Endothelial cell (in vitro differentiated cells): ENCODE data around the gene VDR. TPM values are rescaled to one million over a fixed set of nuclear protein-coding genes. Genes with fewer than 3 reads are reported as not detected.

Source experiments
- DNase-seq: peaks from one replicate; pipeline ENCODE4 v3.0.0; 2021; ENCODE audit warnings: low spot score
- H3K27ac Mint-ChIP-seq: one replicate; pipeline ENCODE4 v1.8.0; 2021; ENCODE audit warnings: mixed read lengths, inconsistent platforms; ENCODE audit not compliant: unreplicated experiment
- H3K27me3 Mint-ChIP-seq: one replicate; pipeline ENCODE4 v1.8.0; 2021; ENCODE audit warnings: mild to moderate bottlenecking, moderate library complexity, mixed read lengths, inconsistent platforms; ENCODE audit not compliant: unreplicated experiment
- H3K36me3 Mint-ChIP-seq: one replicate; pipeline ENCODE4 v1.8.0; 2021; ENCODE audit warnings: mild to moderate bottlenecking, low read depth, mixed read lengths, inconsistent platforms; ENCODE audit not compliant: unreplicated experiment
- H3K4me1 Mint-ChIP-seq: one replicate; pipeline ENCODE4 v1.8.0; 2021; ENCODE audit warnings: mild to moderate bottlenecking, mixed read lengths, inconsistent platforms; ENCODE audit not compliant: unreplicated experiment
- H3K4me3 Mint-ChIP-seq: one replicate; pipeline ENCODE4 v1.8.0; 2021; ENCODE audit warnings: mild to moderate bottlenecking, mixed read lengths, inconsistent platforms; ENCODE audit not compliant: unreplicated experiment
- H3K9me3 Mint-ChIP-seq: one replicate; pipeline ENCODE4 v1.8.0; 2021; ENCODE audit warnings: mixed read lengths, inconsistent platforms; ENCODE audit not compliant: unreplicated experiment
- total RNA-seq: library from RNA; stranded (reverse); fragmentation: NEBNext Ultra II Directional; extraction: Animal tissue kit (Norgen Biotek cat#: 25700); gene quantifications from one replicate; pipeline ENCODE4 v1.2.1, GENCODE V29; 2021; ENCODE audit not compliant: unreplicated experiment
- TF ChIP-seq, protein P1 (sequence below): fragments of 200-600 bp; sonication (generic); IDR thresholded peaks from one replicate; pipeline ENCODE4 v1.5.0; 2021; ENCODE audit warnings: antibody characterized with exemption; ENCODE audit not compliant: unreplicated experiment

Gene VDR
- total RNA-seq, 1 donor from 2014 or later: 2.3 TPM

- no peak overlapping the region for H3K4me3 Mint-ChIP-seq
- TF ChIP-seq, protein P1, sequence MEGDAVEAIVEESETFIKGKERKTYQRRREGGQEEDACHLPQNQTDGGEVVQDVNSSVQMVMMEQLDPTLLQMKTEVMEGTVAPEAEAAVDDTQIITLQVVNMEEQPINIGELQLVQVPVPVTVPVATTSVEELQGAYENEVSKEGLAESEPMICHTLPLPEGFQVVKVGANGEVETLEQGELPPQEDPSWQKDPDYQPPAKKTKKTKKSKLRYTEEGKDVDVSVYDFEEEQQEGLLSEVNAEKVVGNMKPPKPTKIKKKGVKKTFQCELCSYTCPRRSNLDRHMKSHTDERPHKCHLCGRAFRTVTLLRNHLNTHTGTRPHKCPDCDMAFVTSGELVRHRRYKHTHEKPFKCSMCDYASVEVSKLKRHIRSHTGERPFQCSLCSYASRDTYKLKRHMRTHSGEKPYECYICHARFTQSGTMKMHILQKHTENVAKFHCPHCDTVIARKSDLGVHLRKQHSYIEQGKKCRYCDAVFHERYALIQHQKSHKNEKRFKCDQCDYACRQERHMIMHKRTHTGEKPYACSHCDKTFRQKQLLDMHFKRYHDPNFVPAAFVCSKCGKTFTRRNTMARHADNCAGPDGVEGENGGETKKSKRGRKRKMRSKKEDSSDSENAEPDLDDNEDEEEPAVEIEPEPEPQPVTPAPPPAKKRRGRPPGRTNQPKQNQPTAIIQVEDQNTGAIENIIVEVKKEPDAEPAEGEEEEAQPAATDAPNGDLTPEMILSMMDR: no peak
- H3K27ac Mint-ChIP-seq: no peak overlapping the region
- peaks cover 3% of the 10 kb centered on the region for H3K27me3 Mint-ChIP-seq
- no peaks in the 10 kb centered on the region for H3K36me3 Mint-ChIP-seq
- no peaks in the 10 kb centered on the region for H3K9me3 Mint-ChIP-seq
- no peak for DNase-seq
- H3K4me1 Mint-ChIP-seq: peaks cover 3% of the 10 kb centered on the region
Observed at GRCh38 chr12:47931187-47931586, 26.4 kb upstream of the VDR start.

- Mint-ChIP-seq H3K27ac (no peak overlapping the region), H3K4me3 (no peak overlapping the region), H3K36me3 (no peaks in the 10 kb centered on the region), H3K9me3 (no peaks in the 10 kb centered on the region), H3K27me3 (peaks cover 3% of the 10 kb centered on the region), H3K4me1 (peaks cover 3% of the 10 kb centered on the region)
- TF ChIP-seq, protein P1: no peak
- DNase-seq: no peak
Observed at GRCh38 chr12:47930634-47931033, 25.8 kb upstream of the VDR start.

- TF ChIP-seq, protein P1: no peak
- no peak for DNase-seq
- no peaks in the 10 kb centered on the region for H3K36me3 Mint-ChIP-seq
- H3K4me1 Mint-ChIP-seq: peaks cover 3% of the 10 kb centered on the region
- no peak overlapping the region for H3K4me3 Mint-ChIP-seq
- H3K27me3 Mint-ChIP-seq: peaks cover 6% of the 10 kb centered on the region
- H3K27ac Mint-ChIP-seq: no peak overlapping the region
- H3K9me3 Mint-ChIP-seq: no peaks in the 10 kb centered on the region
Observed at GRCh38 chr12:47927346-47927745, 22.6 kb upstream of the VDR start.

- Mint-ChIP-seq H3K4me1 (no peaks in the 10 kb centered on the region), H3K9me3 (no peaks in the 10 kb centered on the region), H3K4me3 (no peak overlapping the region), H3K27ac (no peak overlapping the region), H3K36me3 (no peaks in the 10 kb centered on the region), H3K27me3 (peaks cover 3% of the 10 kb centered on the region)
- DNase-seq: no peak
- TF ChIP-seq, protein P1: no peak
Observed at GRCh38 chr12:47921907-47922306, 17.1 kb upstream of the VDR start.

DNA sequence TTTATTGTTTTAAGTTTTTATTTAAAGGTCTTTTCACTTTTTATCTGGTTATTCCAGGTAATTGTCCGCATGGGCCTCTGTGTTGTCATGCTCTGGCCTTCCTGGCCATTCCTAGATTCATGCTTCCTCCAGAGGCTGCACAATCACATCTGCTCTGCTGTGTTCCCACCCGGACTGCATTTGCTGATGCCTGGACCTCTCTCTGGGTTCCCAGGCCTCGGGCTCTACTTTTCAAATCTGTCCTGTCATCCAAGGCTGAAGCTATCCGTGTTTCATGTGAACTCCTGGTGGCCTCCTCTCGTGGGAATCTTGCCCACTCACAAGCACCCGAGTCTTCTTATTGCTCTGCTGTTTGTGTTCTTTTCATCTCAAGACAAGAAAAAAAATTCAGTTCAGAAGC lies 16.1 kb upstream of the VDR start:
- Mint-ChIP-seq H3K9me3 (no peaks in the 10 kb centered on the region), H3K36me3 (no peaks in the 10 kb centered on the region), H3K4me1 (no peaks in the 10 kb centered on the region), H3K4me3 (no peak overlapping the region), H3K27me3 (peaks cover 3% of the 10 kb centered on the region), H3K27ac (no peak overlapping the region)
- TF ChIP-seq, protein P1: no peak
- DNase-seq: no peak
